ENCODE results near the gene SAMMSON.

SAMMSON gene

DNA sequence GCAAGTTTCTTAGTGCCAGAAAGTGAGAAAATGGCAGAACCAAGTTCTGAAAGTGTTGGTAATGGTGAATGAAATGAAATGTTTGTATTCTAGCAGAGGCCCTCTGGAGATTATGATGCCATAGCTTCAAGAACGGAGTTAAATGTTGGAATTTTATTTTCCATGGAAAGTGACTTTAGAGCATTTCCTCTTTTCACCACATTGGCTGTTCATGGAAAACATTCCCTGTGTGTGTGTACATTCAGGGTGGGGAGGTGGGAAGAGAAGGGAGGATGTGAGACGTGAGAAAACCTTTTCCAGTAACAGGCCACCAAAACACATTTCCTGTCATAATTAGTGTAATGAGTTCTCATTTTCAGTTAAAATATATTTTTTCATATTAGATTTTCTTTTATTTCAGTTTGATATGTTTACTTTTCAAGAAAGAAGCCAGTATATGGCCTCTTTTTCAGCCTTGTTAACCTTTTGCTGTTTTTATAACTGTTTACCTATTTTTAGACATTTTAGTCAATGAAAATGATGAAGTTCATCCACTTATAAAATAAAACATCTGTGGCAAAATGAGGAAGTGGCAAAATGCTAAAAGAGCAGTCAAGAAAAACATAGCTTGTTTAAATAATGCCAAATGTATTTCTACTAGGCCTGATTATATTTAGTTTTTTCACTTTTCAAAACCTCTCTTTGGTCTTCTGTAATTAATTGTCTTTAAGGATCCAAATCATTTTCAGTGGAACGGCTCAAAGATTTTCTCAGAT lies 21.6 kb downstream of the SAMMSON start:
- H3K9me3 ChIP-seq (ENCODE audit: insufficient read depth, low read depth, low read length), result no peaks in the 10 kb centered on the region; the same call in 1 of the 2 replicates
- H3K4me1 ChIP-seq (ENCODE audit: insufficient read depth, low read length), result no peaks in the 10 kb centered on the region
- H3K9ac ChIP-seq (ENCODE audit: low read depth, low read length), result no peak overlapping the region
- no peak overlapping the region for H3K4me3 ChIP-seq (ENCODE audit: low read length)
- no peaks in the 10 kb centered on the region for H3K27me3 ChIP-seq (ENCODE audit: insufficient read depth, low read length)
- no peak overlapping the region for H3K27ac ChIP-seq (ENCODE audit: low read length)
- no peaks in the 10 kb centered on the region for H3K36me3 ChIP-seq (ENCODE audit: insufficient read depth, low read depth, low read length)

DNA sequence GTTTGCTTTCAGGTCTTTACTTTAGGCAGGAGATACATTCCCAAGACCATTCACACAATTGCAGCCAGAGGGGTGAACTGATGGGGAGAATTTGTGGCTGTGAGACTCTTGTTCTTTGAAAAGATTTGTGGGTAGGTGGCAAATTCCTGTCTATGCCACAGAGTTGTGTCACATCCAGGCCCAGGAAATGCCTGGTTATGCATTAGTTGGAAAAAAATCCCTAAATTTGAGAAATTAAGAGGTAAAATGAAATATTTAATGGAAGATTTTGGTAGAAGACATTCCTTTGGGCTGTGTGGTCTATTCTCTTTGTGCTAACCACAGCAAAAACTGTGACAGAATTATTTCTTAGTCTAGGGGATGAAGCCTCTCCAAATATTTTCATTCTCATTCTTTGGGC lies 28.8 kb downstream of the SAMMSON start:
- no peaks in the 10 kb centered on the region for H3K27me3 ChIP-seq (ENCODE audit: insufficient read depth, low read length)
- H3K27ac ChIP-seq (ENCODE audit: low read length), result no peak overlapping the region
- no peak overlapping the region for H3K4me3 ChIP-seq (ENCODE audit: low read length)
- no peaks in the 10 kb centered on the region for H3K4me1 ChIP-seq (ENCODE audit: insufficient read depth, low read length)
- H3K9ac ChIP-seq (ENCODE audit: low read depth, low read length), result no peak overlapping the region
- H3K36me3 ChIP-seq (ENCODE audit: insufficient read depth, low read depth, low read length), result no peaks in the 10 kb centered on the region
- H3K9me3 ChIP-seq (ENCODE audit: insufficient read depth, low read depth, low read length), result no peaks in the 10 kb centered on the region

DNA sequence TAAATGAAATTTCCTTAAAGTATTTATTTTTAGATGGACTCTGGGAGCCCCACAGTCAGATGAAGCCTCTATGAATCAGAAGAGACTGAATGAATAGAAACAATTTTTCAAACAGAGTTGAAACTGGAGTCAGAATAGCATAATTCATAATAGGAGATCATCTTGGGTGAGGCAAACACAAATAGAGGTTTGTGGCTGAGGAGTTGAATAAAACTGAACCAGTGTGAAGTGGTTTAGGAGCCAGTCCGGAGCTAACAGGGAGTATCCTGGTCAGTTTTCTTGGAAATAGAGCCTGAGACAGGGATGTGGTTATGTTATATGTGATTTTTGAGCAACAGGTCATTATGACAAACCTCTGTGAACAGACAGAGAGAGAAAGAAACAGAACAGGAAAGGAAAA lies 39.2 kb downstream of the SAMMSON start:
- no peaks in the 10 kb centered on the region for H3K9me3 ChIP-seq (ENCODE audit: insufficient read depth, low read depth, low read length)
- no peaks in the 10 kb centered on the region for H3K27me3 ChIP-seq (ENCODE audit: insufficient read depth, low read length)
- H3K4me3 ChIP-seq (ENCODE audit: low read length), result no peak overlapping the region
- H3K4me1 ChIP-seq (ENCODE audit: insufficient read depth, low read length), result 0 out of 2 replicates have a peak, but pooled peaks cover 3% of the 10 kb centered on the region
- H3K36me3 ChIP-seq (ENCODE audit: insufficient read depth, low read depth, low read length), result no peaks in the 10 kb centered on the region
- no peak overlapping the region for H3K27ac ChIP-seq (ENCODE audit: low read length)
- no peak overlapping the region for H3K9ac ChIP-seq (ENCODE audit: low read depth, low read length)

DNA sequence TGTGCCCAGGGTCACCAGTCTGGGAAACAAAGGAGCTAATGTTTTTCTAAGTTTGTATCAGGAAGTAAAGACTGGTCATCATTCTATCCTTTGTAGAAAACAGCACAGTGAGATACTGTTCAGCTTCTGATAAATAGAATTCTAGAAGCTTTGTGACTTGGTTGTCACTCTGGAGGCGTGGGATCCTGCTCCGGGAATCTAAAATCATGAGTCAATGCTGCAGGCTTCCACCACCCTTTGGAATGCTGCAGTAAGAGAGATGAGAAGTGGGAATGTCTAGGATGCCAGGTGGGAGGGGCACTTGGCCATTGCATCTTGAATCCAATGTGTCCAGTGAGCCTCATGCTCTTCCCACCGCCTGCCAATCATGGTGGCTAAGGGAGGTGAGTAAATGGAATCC lies 40.9 kb downstream of the SAMMSON start:
- no peak overlapping the region for H3K27ac ChIP-seq (ENCODE audit: low read length)
- no peak overlapping the region for H3K4me3 ChIP-seq (ENCODE audit: low read length)
- H3K36me3 ChIP-seq (ENCODE audit: insufficient read depth, low read depth, low read length), result no peaks in the 10 kb centered on the region
- H3K27me3 ChIP-seq (ENCODE audit: insufficient read depth, low read length), result no peaks in the 10 kb centered on the region
- no peaks in the 10 kb centered on the region for H3K9me3 ChIP-seq (ENCODE audit: insufficient read depth, low read depth, low read length)
- H3K9ac ChIP-seq (ENCODE audit: low read depth, low read length), result no peak overlapping the region
- 0 out of 2 replicates have a peak, but pooled peaks cover 3% of the 10 kb centered on the region for H3K4me1 ChIP-seq (ENCODE audit: insufficient read depth, low read length)

DNA sequence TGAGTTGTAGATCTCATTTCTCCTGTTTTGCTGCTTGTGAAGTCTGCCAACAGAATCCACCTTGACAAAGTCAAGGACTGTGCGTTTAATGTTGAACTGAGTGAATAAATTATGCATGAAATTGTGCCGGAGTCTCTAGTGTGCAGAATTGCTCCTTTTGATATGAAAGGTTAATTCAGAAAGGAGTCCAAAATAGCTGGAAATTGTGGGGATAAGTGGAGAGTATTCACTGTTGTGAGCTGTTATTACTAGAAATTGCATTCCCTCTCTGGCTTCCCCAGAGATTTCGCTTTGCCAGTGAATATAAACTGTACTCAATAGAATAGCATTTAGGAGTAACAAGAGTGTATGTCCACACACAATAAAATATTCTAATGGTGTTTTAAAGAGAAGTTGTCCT lies 43.1 kb downstream of the SAMMSON start:
- Histone ChIP-seq H3K9me3 (ENCODE audit: insufficient read depth, low read depth, low read length) (no peaks in the 10 kb centered on the region), H3K36me3 (ENCODE audit: insufficient read depth, low read depth, low read length) (no peaks in the 10 kb centered on the region), H3K4me3 (ENCODE audit: low read length) (no peak overlapping the region), H3K27ac (ENCODE audit: low read length) (no peak overlapping the region), H3K27me3 (ENCODE audit: insufficient read depth, low read length) (no peaks in the 10 kb centered on the region), H3K4me1 (ENCODE audit: insufficient read depth, low read length) (0 out of 2 replicates have a peak, but pooled peaks cover 3% of the 10 kb centered on the region), H3K9ac (ENCODE audit: low read depth, low read length) (no peak overlapping the region)

DNA sequence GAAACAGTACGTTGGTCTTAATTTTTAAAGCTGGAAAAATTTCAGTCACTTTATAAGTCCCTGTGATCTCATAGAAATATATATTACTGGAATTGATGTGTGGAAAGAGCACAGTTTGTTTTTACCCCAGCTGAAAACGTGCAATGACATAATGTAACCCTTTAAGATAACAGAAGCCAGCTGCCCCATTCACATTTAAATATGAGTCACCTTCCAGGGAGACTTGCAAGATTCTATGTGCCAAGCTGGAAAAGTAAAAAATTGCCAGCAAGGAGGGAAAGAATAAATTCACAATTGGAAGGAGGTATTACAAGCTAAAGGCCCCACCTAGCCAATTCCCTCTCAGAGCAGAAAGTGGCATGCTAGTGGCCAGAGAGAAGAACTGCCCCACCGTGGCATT lies 50.2 kb downstream of the SAMMSON start:
- H3K27ac ChIP-seq (ENCODE audit: low read length), result no peak overlapping the region
- H3K27me3 ChIP-seq (ENCODE audit: insufficient read depth, low read length), result no peaks in the 10 kb centered on the region
- H3K9ac ChIP-seq (ENCODE audit: low read depth, low read length), result no peak overlapping the region
- no peaks in the 10 kb centered on the region for H3K36me3 ChIP-seq (ENCODE audit: insufficient read depth, low read depth, low read length)
- H3K4me3 ChIP-seq (ENCODE audit: low read length), result no peak overlapping the region
- H3K4me1 ChIP-seq (ENCODE audit: insufficient read depth, low read length), result no peaks in the 10 kb centered on the region
- H3K9me3 ChIP-seq (ENCODE audit: insufficient read depth, low read depth, low read length), result no peaks in the 10 kb centered on the region

DNA sequence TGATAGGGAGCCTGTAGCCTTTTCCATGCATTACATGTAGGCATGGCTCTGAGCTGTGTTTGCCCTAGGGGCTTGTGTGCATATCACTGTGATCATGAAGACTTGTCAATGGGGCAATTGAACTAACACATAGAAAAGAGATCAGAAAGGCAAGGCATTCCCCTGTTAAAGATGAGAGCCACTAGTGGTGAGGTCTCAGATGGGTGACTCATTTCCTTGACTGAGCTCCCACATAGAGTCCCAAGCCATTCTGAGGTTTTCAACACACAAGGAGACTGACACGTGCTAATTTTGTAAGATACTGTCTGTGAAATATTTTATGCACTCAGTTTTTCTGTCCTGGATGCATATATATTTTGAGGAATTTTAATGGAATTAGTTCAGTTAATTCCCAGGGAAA lies 53.8 kb downstream of the SAMMSON start:
- Histone ChIP-seq H3K9ac (ENCODE audit: low read depth, low read length) (no peak overlapping the region), H3K27ac (ENCODE audit: low read length) (no peak overlapping the region), H3K27me3 (ENCODE audit: insufficient read depth, low read length) (no peaks in the 10 kb centered on the region), H3K9me3 (ENCODE audit: insufficient read depth, low read depth, low read length) (no peaks in the 10 kb centered on the region), H3K4me3 (ENCODE audit: low read length) (no peak overlapping the region), H3K4me1 (ENCODE audit: insufficient read depth, low read length) (peaks cover 24% of the 10 kb centered on the region), H3K36me3 (ENCODE audit: insufficient read depth, low read depth, low read length) (no peaks in the 10 kb centered on the region)

DNA sequence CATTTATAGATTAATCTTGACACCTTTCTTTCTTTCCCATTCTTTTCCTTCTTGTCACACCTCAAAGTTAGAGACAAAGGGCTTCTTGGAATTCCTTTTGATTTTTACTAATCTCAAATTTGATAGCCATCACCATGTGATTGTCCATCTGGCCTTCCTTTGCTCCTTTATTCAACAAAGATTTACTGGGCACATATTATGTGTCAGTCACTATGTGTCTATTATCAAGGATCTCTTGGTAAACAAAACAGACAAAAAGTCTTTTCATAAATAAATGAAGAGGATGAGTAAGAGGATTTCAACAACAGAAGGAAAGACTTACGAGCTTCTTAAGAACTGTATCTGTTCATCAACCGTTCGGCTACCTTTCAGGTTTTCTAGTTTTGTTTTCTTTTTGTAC lies 56.5 kb downstream of the SAMMSON start:
- Histone ChIP-seq H3K9me3 (ENCODE audit: insufficient read depth, low read depth, low read length) (no peaks in the 10 kb centered on the region), H3K9ac (ENCODE audit: low read depth, low read length) (no peak overlapping the region), H3K27me3 (ENCODE audit: insufficient read depth, low read length) (no peaks in the 10 kb centered on the region), H3K4me3 (ENCODE audit: low read length) (0 out of 2 replicates have a peak overlapping the region, but pooled peaks have one; percentile 24), H3K4me1 (ENCODE audit: insufficient read depth, low read length) (peaks cover 24% of the 10 kb centered on the region), H3K36me3 (ENCODE audit: insufficient read depth, low read depth, low read length) (no peaks in the 10 kb centered on the region), H3K27ac (ENCODE audit: low read length) (no peak overlapping the region)

DNA sequence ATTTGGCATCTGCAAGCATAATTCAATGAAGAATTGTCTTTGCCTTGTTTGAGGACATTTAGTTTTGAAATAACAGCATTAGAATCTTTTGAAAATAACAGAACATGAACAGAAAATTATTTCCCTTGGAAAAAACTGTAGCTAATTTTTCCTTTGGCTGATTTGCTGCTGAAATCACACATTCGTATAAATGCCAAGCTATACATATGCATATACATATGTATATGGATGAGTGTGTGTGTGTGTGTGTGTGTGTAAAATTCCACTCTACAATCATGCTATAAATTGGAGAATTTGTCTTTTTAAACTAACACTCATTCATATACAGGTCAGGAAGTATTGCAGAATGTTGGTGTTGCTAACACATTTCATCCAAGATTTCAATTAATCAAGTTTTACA lies 57.9 kb downstream of the SAMMSON start:
- H3K9ac ChIP-seq (ENCODE audit: low read depth, low read length), result no peak overlapping the region
- H3K36me3 ChIP-seq (ENCODE audit: insufficient read depth, low read depth, low read length), result no peaks in the 10 kb centered on the region
- no peak overlapping the region for H3K27ac ChIP-seq (ENCODE audit: low read length)
- H3K4me1 ChIP-seq (ENCODE audit: insufficient read depth, low read length), result peaks cover 24% of the 10 kb centered on the region
- no peaks in the 10 kb centered on the region for H3K9me3 ChIP-seq (ENCODE audit: insufficient read depth, low read depth, low read length)
- H3K4me3 ChIP-seq (ENCODE audit: low read length), result no peak overlapping the region
- no peaks in the 10 kb centered on the region for H3K27me3 ChIP-seq (ENCODE audit: insufficient read depth, low read length)

DNA sequence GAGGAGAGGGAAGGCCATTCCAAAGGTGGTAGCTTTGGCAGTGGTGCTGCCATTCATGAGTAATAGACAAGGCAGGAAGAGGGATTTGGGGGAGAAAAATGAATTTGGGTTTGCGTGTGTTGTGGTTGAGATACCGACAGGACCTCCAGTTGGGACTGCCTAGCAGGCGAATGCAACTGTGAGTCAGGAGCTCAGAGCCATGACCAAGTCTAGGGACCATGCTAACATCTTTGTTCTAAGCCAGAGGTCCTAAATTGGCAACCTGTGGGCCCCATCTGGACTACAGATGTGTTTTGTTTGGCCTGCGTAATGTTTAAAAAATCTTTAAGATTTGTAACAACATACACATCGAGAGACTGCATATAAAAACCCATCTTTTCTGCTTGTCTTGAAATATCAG lies 61.6 kb downstream of the SAMMSON start:
- Histone ChIP-seq H3K36me3 (ENCODE audit: insufficient read depth, low read depth, low read length) (no peaks in the 10 kb centered on the region), H3K27me3 (ENCODE audit: insufficient read depth, low read length) (no peaks in the 10 kb centered on the region), H3K4me1 (ENCODE audit: insufficient read depth, low read length) (peaks cover 20% of the 10 kb centered on the region), H3K9ac (ENCODE audit: low read depth, low read length) (no peak overlapping the region), H3K4me3 (ENCODE audit: low read length) (no peak overlapping the region), H3K27ac (ENCODE audit: low read length) (no peak overlapping the region), H3K9me3 (ENCODE audit: insufficient read depth, low read depth, low read length) (no peaks in the 10 kb centered on the region)

DNA sequence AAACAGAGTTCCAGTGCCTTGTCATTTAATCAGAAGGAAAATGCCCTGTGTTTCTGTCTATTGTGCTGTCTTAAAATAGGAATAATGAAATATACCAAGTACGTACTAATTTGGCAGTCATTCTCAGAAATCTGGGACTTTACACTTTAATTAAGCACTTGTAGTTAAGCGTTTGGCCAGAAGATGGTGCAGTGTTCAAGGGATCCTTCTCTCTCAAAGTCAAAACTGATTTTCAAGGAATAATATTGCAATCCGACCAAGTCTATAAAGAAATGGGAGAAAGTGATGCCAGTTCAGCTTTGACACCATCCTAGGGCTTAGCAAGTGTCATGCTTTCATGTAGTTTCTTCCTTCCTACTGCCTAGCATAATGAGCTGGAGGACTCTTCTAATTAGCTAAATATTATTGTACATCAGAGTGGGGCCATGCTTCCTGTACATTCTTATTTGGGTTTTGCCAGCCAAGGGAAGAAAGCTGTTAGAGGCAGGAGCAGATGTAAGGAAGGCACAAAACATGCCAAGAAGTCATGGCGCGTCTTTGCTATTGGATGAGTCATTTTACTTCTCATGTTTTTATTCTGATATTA lies 64.8 kb downstream of the SAMMSON start:
- Histone ChIP-seq H3K4me3 (ENCODE audit: low read length) (no peak overlapping the region), H3K36me3 (ENCODE audit: insufficient read depth, low read depth, low read length) (no peaks in the 10 kb centered on the region), H3K9ac (ENCODE audit: low read depth, low read length) (no peak overlapping the region), H3K27me3 (ENCODE audit: insufficient read depth, low read length) (no peaks in the 10 kb centered on the region), H3K4me1 (ENCODE audit: insufficient read depth, low read length) (no peaks in the 10 kb centered on the region), H3K9me3 (ENCODE audit: insufficient read depth, low read depth, low read length) (no peaks in the 10 kb centered on the region), H3K27ac (ENCODE audit: low read length) (no peak overlapping the region)

DNA sequence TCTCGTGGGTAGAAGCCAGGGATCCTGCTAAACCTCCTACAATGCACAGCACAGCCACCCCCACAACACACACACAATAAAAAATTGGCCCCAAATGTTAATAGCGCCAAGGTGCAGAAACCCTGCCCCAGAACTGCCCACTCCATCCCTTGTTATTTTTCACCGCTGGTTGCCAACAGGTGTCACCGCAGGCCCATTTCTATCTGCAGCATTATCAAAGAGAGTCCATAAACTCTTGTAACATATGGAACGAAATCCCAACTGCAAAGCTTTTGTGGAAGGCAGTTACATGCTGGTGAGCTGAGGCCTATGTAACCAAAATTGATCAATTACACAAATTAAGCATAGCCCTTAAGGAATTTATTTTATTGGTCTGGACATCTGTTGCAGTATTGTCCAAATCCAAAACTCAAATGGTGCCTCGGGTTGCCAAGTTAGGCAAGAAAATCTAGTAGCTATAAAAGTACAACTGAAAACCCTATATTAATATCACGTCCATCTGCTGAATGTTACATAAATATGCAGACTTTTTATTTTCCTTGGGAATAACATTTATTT lies 66.2 kb downstream of the SAMMSON start:
- H3K4me1 ChIP-seq (ENCODE audit: insufficient read depth, low read length), result no peaks in the 10 kb centered on the region; the same call in 1 of the 2 replicates
- no peaks in the 10 kb centered on the region for H3K27me3 ChIP-seq (ENCODE audit: insufficient read depth, low read length)
- no peak overlapping the region for H3K4me3 ChIP-seq (ENCODE audit: low read length)
- no peak overlapping the region for H3K27ac ChIP-seq (ENCODE audit: low read length)
- H3K9me3 ChIP-seq (ENCODE audit: insufficient read depth, low read depth, low read length), result no peaks in the 10 kb centered on the region
- no peaks in the 10 kb centered on the region for H3K36me3 ChIP-seq (ENCODE audit: insufficient read depth, low read depth, low read length)
- H3K9ac ChIP-seq (ENCODE audit: low read depth, low read length), result no peak overlapping the region

Data from iPS-20b (cell line).